K562 (cell line): ENCODE data around the gene SIGLEC11. TPM values are rescaled to one million over a fixed set of nuclear protein-coding genes. Genes with fewer than 3 reads are reported as not detected.

ENCODE experiments used
- ARHGAP35 ChIP-seq: fragments of 450-650 bp; IDR thresholded peaks from 2 replicates; pipeline ENCODE4 v1.6.1; 2018; ENCODE audit not compliant: partially characterized antibody
- ATF2 ChIP-seq: sonication (generic); formaldehyde crosslinking; IDR thresholded peaks from 2 replicates; pipeline ENCODE4 v1.8.1; 2022; ENCODE audit warnings: missing genetic modification reagents
- CCNT2 ChIP-seq: IDR thresholded peaks from 2 replicates; pipeline ENCODE4 v1.6.1; 2011; ENCODE audit warnings: borderline replicate concordance, low read depth, mild to moderate bottlenecking, moderate library complexity, mixed read lengths, low read length; ENCODE audit not compliant: insufficient read length; ENCODE audit errors: extremely low read depth
- DIDO1 ChIP-seq: fragments of 450-650 bp; IDR thresholded peaks from 2 replicates; pipeline ENCODE4 v1.6.1; 2016; ENCODE audit warnings: low read depth, missing biosample characterization, missing genetic modification characterization
- GTF3C2 ChIP-seq: IDR thresholded peaks from 3 replicates; pipeline ENCODE4 v1.6.1; 2011; ENCODE audit warnings: borderline replicate concordance, mild to moderate bottlenecking, moderate library complexity; ENCODE audit not compliant: insufficient read length; ENCODE audit errors: extremely low read depth
- HINFP ChIP-seq: fragments of 450-650 bp; conservative IDR thresholded peaks from 2 replicates; pipeline ENCODE4 v1.6.1; 2016; ENCODE audit warnings: missing genetic modification characterization, low read depth, mild to moderate bottlenecking, control low read depth, missing compliant biosample characterization
- HMG20A ChIP-seq: fragments of 450-650 bp; formaldehyde crosslinking; conservative IDR thresholded peaks from 2 replicates; pipeline ENCODE4 v1.4.0; 2020; ENCODE audit warnings: mild to moderate bottlenecking, mixed read lengths
- MAX ChIP-seq: sonication (generic); formaldehyde crosslinking; IDR thresholded peaks from 2 replicates; pipeline ENCODE4 v1.9.0; 2022; ENCODE audit warnings: mild to moderate bottlenecking, missing genetic modification reagents
- NELFE ChIP-seq: IDR thresholded peaks from 2 replicates; pipeline ENCODE4 v1.6.1; 2011; ENCODE audit warnings: mild to moderate bottlenecking; ENCODE audit not compliant: insufficient read depth, insufficient read length
- PHF8 ChIP-seq: fragments of 200-600 bp; sonication (generic); IDR thresholded peaks from 2 replicates; pipeline ENCODE4 v1.6.1; 2012; ENCODE audit warnings: mixed run types, mild to moderate bottlenecking, inconsistent platforms, low read length, moderate library complexity, borderline replicate concordance
- PML ChIP-seq: IDR thresholded peaks from 2 replicates; pipeline ENCODE4 v1.6.1; 2012; ENCODE audit warnings: low read length, inconsistent platforms
- RBM15 ChIP-seq: fragments of 200-400 bp; formaldehyde crosslinking; IDR thresholded peaks from 2 replicates; pipeline ENCODE4 v1.6.1; 2018; ENCODE audit warnings: mild to moderate bottlenecking, low read length, moderate library complexity; ENCODE audit not compliant: insufficient read depth
- SMC3 ChIP-seq: conservative IDR thresholded peaks from 2 replicates; pipeline ENCODE4 v1.6.1; 2011; ENCODE audit warnings: low read depth, low read length, improper control_type of control experiment; ENCODE audit not compliant: insufficient read depth
- USF2 ChIP-seq: sonication (generic); formaldehyde crosslinking; IDR thresholded peaks from 2 replicates; pipeline ENCODE4 v1.5.0; 2020; ENCODE audit warnings: missing genetic modification reagents
- ZNF124 ChIP-seq: sonication (generic); formaldehyde crosslinking; IDR thresholded peaks from 2 replicates; pipeline ENCODE4 v1.8.1; 2022; ENCODE audit warnings: missing genetic modification reagents
- ZNF639 ChIP-seq, 2 experiments: fragments of 200-800 bp in 1 of 2; sonication (Bioruptor generic) in 1 of 2; sonication (generic) in 1 of 2; formaldehyde crosslinking in 1 of 2; IDR thresholded peaks in 1 of 2; conservative IDR thresholded peaks in 1 of 2; 2 replicates each; pipeline versions ENCODE4 v1.5.0 to v1.6.1; 2016 to 2020; ENCODE audit warnings: missing compliant biosample characterization in 1 of 2, missing genetic modification characterization in 1 of 2, missing genetic modification reagents in 1 of 2
- ZNF717 ChIP-seq: fragments of 250-450 bp; sonication (Bioruptor Pico); IDR thresholded peaks from 2 replicates; pipeline ENCODE4 v1.5.0; 2021
- polyA plus RNA-seq, 8 experiments: library from polyadenylated mRNA; depleted of rRNA in 4 of 8; stranded (reverse) in 5 of 8; unstranded in 3 of 8; fragments of >200 nt; fragmentation: Nextera tagmentation in 2 of 8; fragmentation: Illumina TruSeq in 1 of 8; extraction: Ambion mirVana in 2 of 8; extraction: Trizol in 1 of 8; gene quantifications; 2 replicates each; pipeline versions ENCODE4 v1.2.1 to v1.2.3, GENCODE V29; 2011 to 2014; ENCODE audit warnings: inconsistent platforms in 1 of 8, missing spikeins in 1 of 8
- total RNA-seq, 7 experiments: library from RNA; depleted of rRNA in 6 of 7; stranded (reverse); fragments of >200 nt in 6 of 7; fragmentation: Illumina TruSeq in 2 of 7; extraction: Trizol in 2 of 7; gene quantifications; 2 replicates each; pipeline versions ENCODE4 v1.2.1 to v1.2.3, GENCODE V29; 2011 to 2021; ENCODE audit warnings: low replicate concordance in 1 of 7

SIGLEC11 gene
- total and polyA plus RNA-seq, 9 of the 15 experiments (the other 6 are each of a cell fraction or from before 2014, with no cell fraction given): not detected

- TF ChIP-seq DIDO1 (no peak; the same call in 1 of the 2 replicates), GTF3C2 (no peak), HINFP (0 out of 2 replicates have a peak, but pooled peaks have one; percentile 39), PML (no peak), MAX (no peak), ZNF639 (CRISPR knock-in tag; conservative IDR thresholded peaks at IDR 0.05 in 1 of 2, IDR thresholded peaks at IDR 0.05 in 1 of 2) (0 out of 4 replicates have a peak, but pooled peaks of 1 of the 2 experiments have one; percentile 58), RBM15 (no peak), SMC3 (no peak), ZNF717 (no peak), ARHGAP35 (no peak), ATF2 (CRISPR knock-in tag) (no peak), ZNF124 (CRISPR knock-in tag) (no peak), PHF8 (no peak), CCNT2 (peak; percentile 37), USF2 (CRISPR knock-in tag) (no peak), NELFE (no peak), HMG20A (CRISPR knock-in tag) (no peak)
Observed at GRCh38 chr19:49924004-49924880, 36.7 kb downstream of the SIGLEC11 start (continued).
